Spleen (tissue), 7 donors: Measurements from ENCODE around the gene WDFY2.

Experiments used
- CTCF ChIP-seq, 11 experiments: fragments of 200-600 bp in 7 of 11; fragments of 450-650 bp in 4 of 11; sonication (generic) in 4 of 11; IDR thresholded peaks in 8 of 11; conservative IDR thresholded peaks in 3 of 11; 1 replicate in 7 of 11; 2 replicates in 4 of 11; pipeline versions ENCODE4 v1.4.0 to v1.8.0; 2016 to 2021; ENCODE audit warnings: antibody characterized with exemption in 11 of 11, inconsistent platforms in 4 of 11, mild to moderate bottlenecking in 1 of 11
- POLR2A ChIP-seq, 3 donors: fragments of 450-650 bp; IDR thresholded peaks; one replicate each; pipeline ENCODE4 v1.5.1; 2017; ENCODE audit warnings: antibody characterized with exemption in 3 of 3, mild to moderate bottlenecking in 1 of 3
- POLR2AphosphoS5 ChIP-seq, 3 donors: sonication (generic); formaldehyde crosslinking; IDR thresholded peaks; one replicate each; pipeline ENCODE4 v1.5.1; 2017; ENCODE audit warnings: antibody characterized with exemption in 3 of 3
- donor health status: DM: no; HTN: no; CAD: no; lungs with moderate emphysema.
- donor health status: DM: no; HTN: no; CAD: no.
- donor health status: DM: no; HTN: no; CAD: no.

- TF ChIP-seq CTCF (IDR thresholded peaks at IDR 0.05 in 8 of 11, conservative IDR thresholded peaks at IDR 0.05 in 3 of 11) (no peak), POLR2A (IDR thresholded peaks at IDR 0.05) (no peak), POLR2AphosphoS5 (IDR thresholded peaks at IDR 0.05) (peak in 1 of 3 donors; percentile 50)
These were observed 210.7 kb downstream of the WDFY2 start for GRCh38 chr13:51794964-51795363.
